T-helper 2 cell (primary cell): ENCODE measurements around the gene ZNF280A.
"Not testable (repeated sequence)": the region's sequence is repeated elsewhere in the genome, so short reads cannot be mapped to it uniquely, and the experiment has no call there.

Experiments
- DNase-seq, 5 experiments: peaks; one replicate each; pipeline versions ENCODE4 v3.0.0 to v3.0.0-alpha.2; 2012 to 2022

The ZNF280A gene

DNA sequence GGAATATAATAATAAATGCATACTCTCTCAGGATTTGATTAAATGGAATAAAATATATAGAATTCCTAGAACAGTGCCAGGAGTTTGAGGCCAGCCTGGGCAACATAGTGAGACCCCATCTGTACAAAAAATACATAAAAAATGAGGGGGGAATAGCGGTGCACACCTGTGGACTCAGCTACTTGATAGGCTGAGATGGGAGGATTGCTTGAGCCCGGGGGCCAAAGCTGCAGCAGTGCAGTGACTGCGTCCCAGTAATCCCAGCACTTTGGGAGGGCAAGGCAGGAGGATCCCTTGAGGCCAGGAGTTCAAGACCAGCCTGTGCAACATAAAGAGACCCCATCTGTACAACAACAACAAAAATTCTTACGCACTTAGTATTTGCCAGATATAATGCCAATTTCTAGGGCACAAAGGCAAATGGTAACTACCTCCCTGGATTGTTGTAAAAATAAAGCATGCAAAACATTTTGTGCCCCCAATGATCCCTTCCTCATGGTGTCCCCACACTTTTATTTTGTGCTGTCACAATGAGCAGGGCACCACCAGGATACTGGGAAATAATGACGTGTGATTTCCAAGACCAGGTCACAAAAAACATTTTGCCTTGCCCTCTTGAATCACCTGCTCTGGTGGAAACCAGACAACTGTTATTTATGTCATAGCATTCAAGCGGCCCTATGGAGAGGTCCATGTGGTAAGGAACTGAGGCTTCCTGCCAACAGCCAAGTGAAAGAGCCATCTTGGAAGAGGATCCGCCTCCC, 18.3 kb upstream of the ZNF280A start:
- DNase-seq, result no peak

DNA sequence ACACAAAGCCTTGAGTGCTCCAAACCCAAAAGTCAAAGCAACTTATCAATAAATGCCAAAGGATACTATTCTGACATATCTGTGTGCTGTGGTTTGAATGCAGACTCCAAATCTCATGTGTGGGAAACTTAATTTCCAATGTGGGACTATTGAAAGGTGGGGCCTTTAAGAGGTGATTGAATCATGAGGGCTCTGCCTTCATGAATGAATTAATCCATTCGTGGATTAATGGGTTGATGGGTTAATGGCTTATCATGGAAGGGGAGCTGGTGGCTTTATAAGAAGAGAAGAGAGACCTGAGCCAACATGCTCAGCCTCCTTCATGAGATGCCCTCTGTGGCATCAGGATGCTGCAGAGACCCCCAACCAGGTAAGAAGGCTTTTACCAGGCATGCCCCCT, 16.8 kb upstream of the ZNF280A start:
- no peak for DNase-seq

DNA sequence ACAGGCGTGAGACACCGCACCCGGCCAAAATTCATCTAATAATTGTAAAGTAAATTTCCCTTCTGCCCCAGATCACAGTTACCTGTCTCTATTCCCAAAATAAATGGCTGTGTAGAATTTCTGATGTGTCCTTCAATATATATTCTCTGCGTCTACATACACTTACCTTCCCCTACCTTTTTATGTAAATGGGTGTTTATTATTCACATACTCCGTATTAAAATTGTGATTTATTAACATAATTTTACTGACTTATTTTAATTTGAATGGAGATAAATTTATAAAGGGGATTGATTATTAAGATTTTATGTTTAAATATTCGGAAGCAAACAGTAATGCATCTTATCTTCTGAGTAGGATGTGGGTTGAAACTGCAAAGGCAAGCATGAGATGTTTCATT, 16.4 kb upstream of the ZNF280A start:
- no peak for DNase-seq

- no peak for DNase-seq
These were observed 15.6 kb upstream of the ZNF280A start for GRCh38 chr22:22535662-22536061.

DNA sequence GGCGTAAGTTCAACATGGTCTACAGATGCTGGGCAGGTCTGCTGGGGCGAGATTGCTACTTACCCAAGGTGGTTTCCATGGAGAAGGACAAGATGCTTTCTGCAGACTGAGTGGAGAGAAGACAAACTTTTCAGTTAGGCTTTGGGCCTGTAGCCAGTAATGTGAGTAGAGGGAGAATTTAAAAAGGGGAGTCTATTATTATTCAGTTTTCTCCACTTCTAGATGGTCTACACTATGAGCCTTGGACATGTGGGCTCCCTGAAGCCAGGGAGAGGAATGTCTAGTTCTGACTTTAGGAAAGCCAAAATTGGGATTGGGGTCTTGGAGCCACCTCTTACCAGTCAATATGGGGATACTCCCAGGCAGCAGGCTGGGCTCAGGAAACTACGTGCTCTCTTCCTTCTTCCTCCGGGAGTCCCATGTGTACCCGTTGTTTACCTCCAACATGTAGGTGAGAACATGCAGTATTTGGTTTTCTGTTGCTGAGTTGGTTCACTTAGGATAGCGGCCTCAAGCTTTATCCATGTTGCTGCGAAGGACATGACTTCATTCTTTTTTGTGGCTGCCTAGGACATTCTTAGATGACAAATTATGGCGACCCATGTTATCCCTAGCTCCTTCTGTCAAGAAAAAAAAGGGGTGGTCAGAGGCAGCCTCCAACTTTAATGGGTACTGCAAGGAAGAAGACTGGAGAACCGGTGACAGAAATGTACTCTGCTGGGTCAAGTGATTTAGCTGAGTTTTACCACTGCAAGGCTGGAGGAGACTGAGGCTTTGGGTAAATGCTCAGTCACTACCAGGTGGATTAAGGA, 14.7 kb upstream of the ZNF280A start:
- DNase-seq, result no peak

DNA sequence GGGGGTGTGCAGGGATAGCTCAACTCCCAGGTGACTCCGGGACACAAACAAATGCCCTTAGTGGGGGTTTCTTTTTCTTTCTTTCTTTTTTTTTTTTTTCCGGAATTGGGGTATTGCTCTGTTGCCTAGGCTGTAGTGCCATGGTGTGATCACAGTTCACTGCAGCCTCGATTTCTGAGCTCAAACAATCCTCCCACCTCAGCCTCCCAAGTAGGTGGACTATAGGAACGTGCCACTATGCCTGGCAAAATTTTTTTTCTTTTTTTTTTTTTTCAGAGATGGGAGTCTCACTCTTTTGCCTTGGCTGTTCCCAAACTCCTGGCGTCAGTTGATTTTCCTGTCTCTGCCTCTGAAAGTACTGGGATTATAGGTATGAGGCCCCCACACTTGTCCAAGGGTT, 13.8 kb upstream of the ZNF280A start:
- no peak for DNase-seq

GRCh38 chr22:22533417-22533816, 13.3 kb upstream of the ZNF280A start:
- no peak for DNase-seq

DNA sequence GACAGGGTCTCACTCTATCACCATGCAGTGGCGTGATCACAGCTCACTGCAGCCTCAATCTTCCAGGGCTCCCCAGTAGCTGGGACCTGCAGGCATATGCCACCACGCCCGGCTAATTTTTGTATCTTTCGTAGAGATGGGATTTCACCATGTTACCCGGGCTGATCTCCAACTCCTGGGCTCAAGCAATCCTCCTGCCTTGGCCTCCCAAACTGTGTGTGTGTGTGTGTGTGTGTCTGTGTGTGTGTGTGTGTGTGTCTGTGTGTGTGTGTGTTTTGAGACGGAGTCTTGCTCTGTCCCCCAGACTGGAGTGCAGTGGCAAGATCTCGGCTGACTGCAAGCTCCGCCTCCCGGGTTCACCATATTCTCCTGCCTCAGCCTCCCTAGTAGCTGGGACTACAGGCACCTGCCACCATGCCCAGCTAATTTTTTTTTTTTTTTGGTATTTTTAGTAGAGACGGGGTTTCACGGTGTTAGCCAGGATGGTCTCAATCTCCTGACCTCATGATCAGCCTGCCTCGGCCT, 12.5 kb upstream of the ZNF280A start:
- not testable (repeated sequence) for DNase-seq

- no peak for DNase-seq
These were observed 11.9 kb upstream of the ZNF280A start for GRCh38 chr22:22531770-22532546.

- DNase-seq, result no peak
These were observed 8.7 kb upstream of the ZNF280A start for GRCh38 chr22:22528780-22529179.

DNA sequence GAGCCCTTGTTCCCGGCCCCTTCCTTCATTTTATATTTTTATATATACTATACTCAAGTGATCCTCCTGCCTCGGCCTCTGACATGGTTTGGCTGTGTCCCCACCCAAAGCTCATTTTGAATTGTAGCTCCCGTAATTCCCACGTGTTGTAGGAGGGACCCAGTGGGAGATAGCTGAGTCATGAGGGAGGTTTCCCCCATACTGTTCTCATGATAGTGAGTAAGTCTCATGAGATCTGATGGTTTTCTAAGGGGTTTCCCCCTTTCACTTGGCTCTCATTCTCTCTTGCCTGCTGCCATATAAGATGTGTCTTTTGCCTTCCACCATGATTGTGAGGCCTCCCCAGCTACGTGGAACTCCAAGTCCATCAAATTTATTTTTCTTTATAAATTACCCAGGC, 7.2 kb upstream of the ZNF280A start:
- no peak for DNase-seq

DNA sequence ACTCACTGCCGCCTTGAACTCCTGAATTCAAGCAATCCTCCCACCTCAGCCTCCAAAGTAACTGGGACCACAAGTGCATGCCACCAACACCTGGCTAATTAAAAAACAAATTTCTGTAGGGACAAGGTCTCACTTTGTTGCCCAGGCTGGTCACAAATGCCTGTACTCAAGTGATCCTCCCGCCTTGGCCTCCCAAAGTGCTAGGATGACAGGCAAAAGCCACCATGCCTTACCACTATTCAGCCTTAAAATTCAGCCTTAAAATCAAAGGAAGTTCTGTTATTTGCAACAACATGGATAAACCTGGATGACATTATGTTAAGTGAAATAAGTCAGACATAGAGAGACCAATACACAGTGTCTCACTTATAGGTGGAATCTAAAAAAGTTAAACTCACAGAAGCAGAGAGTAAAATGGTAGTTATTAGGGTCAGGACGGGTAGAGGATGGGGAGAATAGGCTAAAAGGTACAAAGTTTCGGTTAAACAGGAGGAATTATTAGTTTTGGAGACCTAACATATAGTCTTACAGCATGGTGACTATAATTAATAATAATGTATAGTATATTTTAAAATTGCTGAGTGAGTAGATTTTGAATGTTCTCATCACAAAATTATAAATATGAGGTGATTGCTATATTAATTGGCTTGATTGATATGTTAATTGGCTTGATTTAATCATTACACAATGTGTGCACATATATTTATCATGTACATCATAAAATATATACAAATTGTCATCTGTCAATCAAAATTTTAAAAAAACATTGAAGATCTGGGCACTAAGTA, 6.2 kb upstream of the ZNF280A start:
- DNase-seq, result no peak

GRCh38 chr22:22523494-22523893, 3.4 kb upstream of the ZNF280A start:
- DNase-seq, result no peak

GRCh38 chr22:22521631-22522030, 1.6 kb upstream of the ZNF280A start:
- no peak for DNase-seq

DNA sequence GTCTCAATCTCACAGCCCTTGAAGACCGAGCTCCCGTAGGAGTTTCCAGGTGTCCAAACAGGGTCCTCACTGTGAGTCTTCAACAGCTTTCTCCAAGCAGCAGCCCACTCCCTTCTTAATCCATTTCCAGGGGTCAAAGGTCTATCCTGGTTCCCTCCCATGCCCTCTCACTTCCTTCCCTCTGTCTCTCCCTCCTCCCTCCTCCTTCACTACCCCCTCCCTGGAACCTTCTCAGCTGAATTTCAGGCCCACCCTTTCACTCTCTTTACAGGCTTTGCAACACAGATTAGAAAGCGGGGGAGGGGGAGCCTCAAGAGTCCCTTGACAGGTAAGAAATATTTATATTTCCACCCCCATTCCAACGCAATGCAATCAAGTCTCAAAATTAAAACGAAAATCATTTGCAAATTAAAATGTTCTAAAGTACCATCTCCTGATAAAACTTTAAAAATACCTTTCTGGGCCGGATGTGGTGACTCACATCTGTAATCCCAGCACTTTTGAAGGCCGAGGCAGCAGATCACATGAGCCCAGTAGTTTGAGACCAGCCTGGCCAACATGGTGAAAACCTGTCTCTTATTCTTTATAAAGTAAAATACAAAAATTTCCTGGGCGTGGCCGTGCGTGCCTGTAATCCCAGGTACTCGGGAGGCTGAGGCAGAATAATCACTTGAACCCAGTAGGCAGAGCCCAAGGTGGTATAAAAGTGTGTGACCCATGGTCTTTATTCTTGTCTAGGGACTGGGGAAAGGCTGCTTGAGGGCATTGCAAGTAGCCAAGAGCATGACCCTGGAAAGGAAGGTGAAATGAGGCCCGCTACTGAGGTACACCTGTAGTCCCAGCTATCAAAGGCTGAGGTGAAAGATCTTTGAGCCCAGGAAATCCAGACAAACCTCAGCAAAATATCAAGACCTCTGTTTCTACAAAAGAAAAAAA, 865 bp upstream of the ZNF280A start:
- no peak for DNase-seq

- DNase-seq, result no peak
These were observed 479 bp downstream of the ZNF280A start for GRCh38 chr22:22519591-22519990.

DNA sequence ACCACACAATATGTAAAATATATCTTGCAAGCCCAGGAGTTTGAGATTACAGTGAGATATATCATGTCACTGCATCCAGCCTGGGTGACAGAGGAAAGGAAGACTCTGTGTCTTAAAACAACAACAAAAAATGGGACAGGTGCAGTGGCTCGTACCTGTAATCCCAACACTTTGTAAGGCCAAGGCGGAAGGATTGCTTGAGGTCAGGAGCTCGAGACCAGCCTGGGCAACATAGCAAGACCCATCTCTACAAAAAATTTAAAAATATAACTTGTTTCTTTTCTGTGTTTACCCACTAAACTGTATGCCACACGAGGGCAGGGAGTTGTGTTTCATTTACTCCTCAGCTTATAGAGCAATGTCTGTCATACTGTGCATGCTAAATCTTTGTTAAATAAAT, 3.1 kb downstream of the ZNF280A start:
- no peak for DNase-seq

DNA sequence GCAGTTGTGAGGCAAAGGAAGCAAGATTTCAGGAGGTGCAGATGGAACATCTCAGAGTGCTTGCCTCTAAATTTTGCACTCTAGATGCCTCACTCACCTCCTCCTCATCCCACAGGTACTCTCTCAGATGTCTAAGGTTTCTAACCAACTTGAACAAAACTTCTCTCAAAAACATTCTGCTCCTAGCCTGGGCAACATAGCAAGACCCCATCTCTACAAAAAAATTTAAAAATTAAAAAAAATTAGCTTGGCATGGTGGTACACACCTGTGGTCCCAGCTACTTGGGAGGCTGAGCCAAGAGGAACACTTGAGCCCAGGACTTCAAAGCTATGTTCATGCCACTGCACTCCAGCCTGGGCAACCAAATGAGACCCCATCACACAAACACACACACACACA, 4.2 kb downstream of the ZNF280A start:
- no peak for DNase-seq

GRCh38 chr22:22514431-22514830, 5.6 kb downstream of the ZNF280A start:
- DNase-seq, result not testable (repeated sequence)

- DNase-seq, result no peak
These were observed 6.5 kb downstream of the ZNF280A start for GRCh38 chr22:22513619-22514018.

DNA sequence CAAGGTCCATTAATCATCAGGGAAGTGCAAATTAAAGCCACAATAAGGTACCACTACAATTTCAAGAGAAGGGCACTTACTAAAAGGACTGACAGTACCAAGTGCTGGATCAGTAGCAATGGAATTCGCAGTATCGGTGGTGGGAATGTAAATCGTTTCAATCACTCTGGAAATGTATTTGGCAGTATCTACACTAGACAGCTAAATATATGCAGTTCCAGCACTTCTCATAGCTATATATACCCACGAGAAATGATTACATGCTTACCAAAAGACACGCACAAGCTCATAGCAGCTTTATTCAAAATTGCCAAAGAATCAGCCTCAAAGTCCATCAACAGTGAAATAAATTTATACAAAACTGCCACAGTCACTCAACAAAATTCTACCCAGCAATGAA, 7.1 kb downstream of the ZNF280A start:
- no peak for DNase-seq
